ENCODE results near the gene NBEAL1.
"Not testable (repeated sequence)": the region's sequence is repeated elsewhere in the genome, so short reads cannot be mapped to it uniquely, and the experiment has no call there.

NBEAL1 gene

GRCh38 chr2:203035879-203036470 lies 21.3 kb downstream of the NBEAL1 start:
- DNase-seq (ENCODE audit: low read depth, low spot score) = no peak
- no peak overlapping the region for H3K4me3 ChIP-seq (ENCODE audit: low read length)

GRCh38 chr2:203037026-203037425 lies 22.4 kb downstream of the NBEAL1 start:
- no peak for DNase-seq (ENCODE audit: low read depth, low spot score)
- H3K4me3 ChIP-seq (ENCODE audit: low read length) = no peak overlapping the region

- H3K4me3 ChIP-seq (ENCODE audit: low read length) = no peak overlapping the region
- DNase-seq (ENCODE audit: low read depth, low spot score) = no peak
Measured at GRCh38 chr2:203038586-203038985, 23.9 kb downstream of the NBEAL1 start.

GRCh38 chr2:203039211-203039610 lies 24.5 kb downstream of the NBEAL1 start:
- DNase-seq (ENCODE audit: low read depth, low spot score); H3K4me3 ChIP-seq (ENCODE audit: low read length): not testable (repeated sequence)

GRCh38 chr2:203040966-203041521 lies 26.4 kb downstream of the NBEAL1 start:
- H3K4me3 ChIP-seq (ENCODE audit: low read length) = no peak overlapping the region

GRCh38 chr2:203042178-203042577 lies 27.5 kb downstream of the NBEAL1 start:
- no peak overlapping the region for H3K4me3 ChIP-seq (ENCODE audit: low read length)
- no peak for DNase-seq (ENCODE audit: low read depth, low spot score)

More at GRCh38 chr2:203040966-203041521, 26.4 kb downstream of the NBEAL1 start:
- DNase-seq (ENCODE audit: low read depth, low spot score) = no peak

- H3K4me3 ChIP-seq (ENCODE audit: low read length) = no peak overlapping the region
- DNase-seq (ENCODE audit: low read depth, low spot score) = no peak
Measured at GRCh38 chr2:203043226-203043625, 28.6 kb downstream of the NBEAL1 start.

- no peak for DNase-seq (ENCODE audit: low read depth, low spot score)
Measured at GRCh38 chr2:203045867-203046266, 31.2 kb downstream of the NBEAL1 start.

GRCh38 chr2:203052539-203052938 lies 37.9 kb downstream of the NBEAL1 start:
- H3K4me3 ChIP-seq (ENCODE audit: low read length) = no peak overlapping the region
- no peak for DNase-seq (ENCODE audit: low read depth, low spot score)

More at GRCh38 chr2:203045867-203046266, 31.2 kb downstream of the NBEAL1 start:
- H3K4me3 ChIP-seq (ENCODE audit: low read length) = no peak overlapping the region

GRCh38 chr2:203059567-203060240 lies 45.0 kb downstream of the NBEAL1 start:
- DNase-seq (ENCODE audit: low read depth, low spot score) = no peak
- no peak overlapping the region for H3K4me3 ChIP-seq (ENCODE audit: low read length)

- DNase-seq (ENCODE audit: low read depth, low spot score) = no peak
- no peak overlapping the region for H3K4me3 ChIP-seq (ENCODE audit: low read length)
Measured at GRCh38 chr2:203061346-203061745, 46.7 kb downstream of the NBEAL1 start.

GRCh38 chr2:203062126-203062525 lies 47.5 kb downstream of the NBEAL1 start:
- DNase-seq (ENCODE audit: low read depth, low spot score) = no peak
- no peak overlapping the region for H3K4me3 ChIP-seq (ENCODE audit: low read length)

- not testable (repeated sequence) for H3K4me3 ChIP-seq (ENCODE audit: low read length); DNase-seq (ENCODE audit: low read depth, low spot score)
Measured at GRCh38 chr2:203066519-203067091, 51.9 kb downstream of the NBEAL1 start.

- no peak for DNase-seq (ENCODE audit: low read depth, low spot score)
- no peak overlapping the region for H3K4me3 ChIP-seq (ENCODE audit: low read length)
Measured at GRCh38 chr2:203070701-203071100, 56.0 kb downstream of the NBEAL1 start.

- no peak overlapping the region for H3K4me3 ChIP-seq (ENCODE audit: low read length)
- DNase-seq (ENCODE audit: low read depth, low spot score) = no peak
Measured at GRCh38 chr2:203071148-203071547, 56.5 kb downstream of the NBEAL1 start.

- no peak overlapping the region for H3K4me3 ChIP-seq (ENCODE audit: low read length)
- DNase-seq (ENCODE audit: low read depth, low spot score) = no peak
Measured at GRCh38 chr2:203072371-203072770, 57.7 kb downstream of the NBEAL1 start.

- no peak for DNase-seq (ENCODE audit: low read depth, low spot score)
Measured at GRCh38 chr2:203077451-203077850, 62.8 kb downstream of the NBEAL1 start.

GRCh38 chr2:203080447-203081045 lies 65.9 kb downstream of the NBEAL1 start:
- no peak for DNase-seq (ENCODE audit: low read depth, low spot score)
- no peak overlapping the region for H3K4me3 ChIP-seq (ENCODE audit: low read length)

More at GRCh38 chr2:203077451-203077850, 62.8 kb downstream of the NBEAL1 start:
- H3K4me3 ChIP-seq (ENCODE audit: low read length) = no peak overlapping the region

GRCh38 chr2:203083328-203083727 lies 68.7 kb downstream of the NBEAL1 start:
- DNase-seq (ENCODE audit: low read depth, low spot score) = no peak
- no peak overlapping the region for H3K4me3 ChIP-seq (ENCODE audit: low read length)

GRCh38 chr2:203086381-203086780 lies 71.7 kb downstream of the NBEAL1 start:
- H3K4me3 ChIP-seq (ENCODE audit: low read length); DNase-seq (ENCODE audit: low read depth, low spot score): not testable (repeated sequence)
